HEK293 (cell line): ENCODE measurements around the gene LRP1B.

ENCODE experiments used
- CTCF ChIA-PET: fragments of 350-600 bp; formaldehyde crosslinking; extraction: SDS; loops from one replicate; lab custom pipeline; 2021; ENCODE audit warnings: antibody characterized with exemption; lab: Yijun Ruan, JAX
- POLR2A ChIA-PET: fragments of 300-600 bp; formaldehyde crosslinking; extraction: SDS; loops from one replicate; lab custom pipeline; 2020; ENCODE audit warnings: antibody characterized with exemption, inconsistent platforms; lab: Yijun Ruan, JAX
- H3K27ac ChIP-seq: fragments of 200-500 bp; sonication (Bioruptor generic); 2 replicates; pipeline ENCODE4 v1.5.1; 2014; ENCODE audit warnings: low read depth, low read length, control low read depth, inconsistent platforms; ENCODE audit errors: extremely low read depth
- H3K36me3 ChIP-seq, 2 experiments: fragments of 200-500 bp in 1 of 2; sonication (Bioruptor generic) in 1 of 2; 1 replicate in 1 of 2; 2 replicates in 1 of 2; pipeline ENCODE4 v1.5.1; 2014 to 2017; ENCODE audit warnings: inconsistent platforms in 2 of 2, low read length in 2 of 2; ENCODE audit not compliant: control insufficient read depth in 2 of 2, insufficient read depth in 1 of 2
- H3K4me1 ChIP-seq: fragments of 200-500 bp; sonication (Bioruptor generic); 2 replicates; pipeline ENCODE4 v1.5.1; 2014; ENCODE audit warnings: mild to moderate bottlenecking, low read length, inconsistent platforms; ENCODE audit not compliant: control insufficient read depth, insufficient read depth
- H3K4me3 ChIP-seq: 2 replicates; pipeline ENCODE4 v1.5.1; 2011; ENCODE audit warnings: low read depth, mild to moderate bottlenecking, control low read depth, low read length, moderate library complexity
- H3K9me3 ChIP-seq: fragments of 200-500 bp; sonication (Bioruptor generic); 2 replicates; pipeline ENCODE4 v1.5.1; 2014; ENCODE audit warnings: low read depth, low read length, inconsistent platforms; ENCODE audit not compliant: control insufficient read depth, insufficient read depth
- AEBP2 ChIP-seq: fragments of 450-650 bp; formaldehyde crosslinking; IDR thresholded peaks from 2 replicates; pipeline ENCODE4 v1.5.1; 2016; ENCODE audit warnings: missing biosample characterization, missing genetic modification characterization, borderline replicate concordance
- GLIS1 ChIP-seq: fragments of 450-650 bp; formaldehyde crosslinking; IDR thresholded peaks from 2 replicates; pipeline ENCODE4 v1.5.1; 2016; ENCODE audit warnings: missing biosample characterization, missing genetic modification characterization
- HOXD13 ChIP-seq: sonication (generic); formaldehyde crosslinking; IDR thresholded peaks from 2 replicates; pipeline ENCODE4 v1.8.0; 2022; ENCODE audit warnings: missing genetic modification reagents, borderline replicate concordance
- PRDM1 ChIP-seq: fragments of 450-650 bp; formaldehyde crosslinking; IDR thresholded peaks from 2 replicates; pipeline ENCODE4; 2016; ENCODE audit warnings: missing biosample characterization, missing genetic modification characterization
- PRDM4 ChIP-seq: fragments of 450-650 bp; formaldehyde crosslinking; IDR thresholded peaks from 2 replicates; pipeline ENCODE4 v1.5.1; 2017; ENCODE audit warnings: missing biosample characterization, missing genetic modification characterization
- SCRT2 ChIP-seq: fragments of 450-650 bp; formaldehyde crosslinking; IDR thresholded peaks from 2 replicates; pipeline ENCODE4 v1.5.1; 2016; ENCODE audit warnings: missing biosample characterization, missing genetic modification characterization
- SP2 ChIP-seq: fragments of 450-650 bp; formaldehyde crosslinking; IDR thresholded peaks from 2 replicates; pipeline ENCODE4 v1.5.1; 2016; ENCODE audit warnings: missing biosample characterization, missing genetic modification characterization
- ZBTB21 ChIP-seq: fragments of 450-650 bp; formaldehyde crosslinking; IDR thresholded peaks from 2 replicates; pipeline ENCODE4 v1.5.1; 2017; ENCODE audit warnings: missing biosample characterization, missing genetic modification characterization
- ZBTB26 ChIP-seq: fragments of 450-650 bp; formaldehyde crosslinking; optimal IDR thresholded peaks from 2 replicates; pipeline ENCODE3; 2016; ENCODE audit warnings: missing biosample characterization, mild to moderate bottlenecking, missing genetic modification characterization
- ZBTB48 ChIP-seq: fragments of 450-650 bp; formaldehyde crosslinking; IDR thresholded peaks from 2 replicates; pipeline ENCODE4 v1.5.1; 2016; ENCODE audit warnings: missing biosample characterization, missing genetic modification characterization
- ZFP41 ChIP-seq: fragments of 450-650 bp; formaldehyde crosslinking; IDR thresholded peaks from 2 replicates; pipeline ENCODE4 v1.5.1; 2016; ENCODE audit warnings: missing biosample characterization, missing genetic modification characterization, borderline replicate concordance
- ZNF132 ChIP-seq: fragments of 450-650 bp; formaldehyde crosslinking; IDR thresholded peaks from 2 replicates; pipeline ENCODE4 v1.5.1; 2017; ENCODE audit warnings: missing biosample characterization, missing genetic modification characterization, borderline replicate concordance
- ZNF146 ChIP-seq: fragments of 450-650 bp; formaldehyde crosslinking; IDR thresholded peaks from 2 replicates; pipeline ENCODE4 v1.5.1; 2016; ENCODE audit warnings: missing biosample characterization, missing genetic modification characterization
- ZNF214 ChIP-seq: fragments of 450-650 bp; formaldehyde crosslinking; IDR thresholded peaks from 2 replicates; pipeline ENCODE4 v1.5.1; 2017; ENCODE audit warnings: missing biosample characterization, mild to moderate bottlenecking, missing genetic modification characterization, borderline replicate concordance
- ZNF23 ChIP-seq: fragments of 450-650 bp; formaldehyde crosslinking; IDR thresholded peaks from 2 replicates; pipeline ENCODE4 v1.5.1; 2016; ENCODE audit warnings: missing biosample characterization, missing genetic modification characterization, borderline replicate concordance
- ZNF280C ChIP-seq: fragments of 450-650 bp; formaldehyde crosslinking; IDR thresholded peaks from 2 replicates; pipeline ENCODE4 v1.5.1; 2016; ENCODE audit warnings: missing biosample characterization, missing genetic modification characterization
- ZNF350 ChIP-seq: fragments of 450-650 bp; formaldehyde crosslinking; IDR thresholded peaks from 2 replicates; pipeline ENCODE4 v1.5.0; 2017; ENCODE audit warnings: missing biosample characterization, mild to moderate bottlenecking, missing genetic modification characterization
- ZNF664 ChIP-seq: fragments of 450-650 bp; formaldehyde crosslinking; IDR thresholded peaks from 2 replicates; pipeline ENCODE4 v1.5.1; 2016; ENCODE audit warnings: missing biosample characterization, missing genetic modification characterization
- ZNF776 ChIP-seq: fragments of 450-650 bp; formaldehyde crosslinking; IDR thresholded peaks from 2 replicates; pipeline ENCODE4 v1.5.0; 2017; ENCODE audit warnings: missing biosample characterization, missing genetic modification characterization, borderline replicate concordance
- ZSCAN16 ChIP-seq: fragments of 450-650 bp; formaldehyde crosslinking; IDR thresholded peaks from 2 replicates; pipeline ENCODE4 v1.5.1; 2016; ENCODE audit warnings: missing biosample characterization, missing genetic modification characterization
- TF ChIP-seq, protein P1 (sequence below): fragments of 450-650 bp; IDR thresholded peaks from 2 replicates; pipeline ENCODE4 v1.5.1; 2018; ENCODE audit warnings: missing biosample characterization, mild to moderate bottlenecking, missing genetic modification characterization
- TF ChIP-seq, protein P2 (sequence below): fragments of 450-650 bp; formaldehyde crosslinking; IDR thresholded peaks from 2 replicates; pipeline ENCODE4 v1.5.1; 2016; ENCODE audit warnings: missing biosample characterization, missing genetic modification characterization

Gene LRP1B

DNA sequence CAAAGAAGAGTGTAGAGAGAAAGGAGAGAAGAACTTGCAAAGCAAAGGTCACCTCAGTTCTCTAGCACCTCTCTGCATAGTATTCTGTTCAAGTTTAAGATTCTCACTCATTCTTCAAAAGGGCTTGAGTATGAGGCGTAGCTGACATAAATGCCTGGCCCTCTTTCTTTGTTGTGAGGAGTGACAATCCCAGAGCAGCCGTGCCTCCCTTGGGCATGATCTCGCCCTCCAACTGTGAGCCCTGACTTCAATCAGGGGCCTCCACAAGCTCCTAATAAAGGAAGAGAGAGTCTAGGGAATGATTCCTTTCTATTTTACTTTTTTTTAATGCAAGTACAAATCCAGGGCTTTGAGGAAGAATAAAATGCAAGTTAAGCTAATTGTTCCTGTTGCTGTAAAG, 402.7 kb downstream of the LRP1B start:
- Histone ChIP-seq H3K4me1 (no peaks in the 10 kb centered on the region), H3K27ac (no peak overlapping the region), H3K36me3 (no peaks in the 10 kb centered on the region), H3K4me3 (no peak overlapping the region), H3K9me3 (no peaks in the 10 kb centered on the region)
- POLR2A ChIA-PET = no interaction called here
- CTCF ChIA-PET = no interaction called here
- no peak for TF ChIP-seq GLIS1 (tag by site-specific recombination)
- no peak for TF ChIP-seq ZNF214 (tag by site-specific recombination)
- TF ChIP-seq ZBTB48 (tag by site-specific recombination) = no peak
- no peak for TF ChIP-seq ZFP41
- no peak for TF ChIP-seq ZNF776 (tag by site-specific recombination)
- TF ChIP-seq ZNF23 (tag by site-specific recombination) = no peak
- no peak for TF ChIP-seq ZNF350 (tag by site-specific recombination)

DNA sequence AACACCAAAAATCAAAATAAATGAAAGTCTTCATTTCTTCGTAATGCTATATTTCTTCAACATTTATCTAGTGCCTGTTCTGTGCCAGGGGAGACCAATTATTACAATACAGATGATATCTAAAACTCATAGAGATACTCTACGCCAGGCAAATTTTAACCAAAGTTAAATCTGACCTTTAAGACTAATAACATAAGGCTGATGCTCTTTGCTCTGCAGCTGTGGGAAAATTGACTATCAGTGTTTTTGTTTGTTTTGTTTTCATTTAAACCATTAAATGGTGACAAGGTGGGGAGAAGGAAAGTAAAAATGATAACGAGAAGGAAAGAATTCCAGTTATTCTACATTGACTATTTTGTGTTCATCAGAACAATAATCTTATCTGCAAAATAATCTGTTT, 406.4 kb downstream of the LRP1B start:
- POLR2A ChIA-PET = no interaction called here
- CTCF ChIA-PET = no interaction called here
- Histone ChIP-seq H3K9me3 (no peaks in the 10 kb centered on the region), H3K36me3 (no peaks in the 10 kb centered on the region), H3K4me3 (no peak overlapping the region), H3K4me1 (no peaks in the 10 kb centered on the region), H3K27ac (no peak overlapping the region)
- no peak for TF ChIP-seq ZBTB26 (tag by site-specific recombination)
- no peak for TF ChIP-seq ZNF146 (tag by site-specific recombination)
- TF ChIP-seq ZNF664 (tag by site-specific recombination) = no peak
- no peak for TF ChIP-seq ZNF132 (tag by site-specific recombination)
- TF ChIP-seq ZBTB21 (tag by site-specific recombination) = no peak
- TF ChIP-seq AEBP2 (tag by site-specific recombination) = no peak
- TF ChIP-seq SP2 (tag by site-specific recombination) = no peak
- TF ChIP-seq ZSCAN16 (tag by site-specific recombination) = no peak
- TF ChIP-seq, protein P1, sequence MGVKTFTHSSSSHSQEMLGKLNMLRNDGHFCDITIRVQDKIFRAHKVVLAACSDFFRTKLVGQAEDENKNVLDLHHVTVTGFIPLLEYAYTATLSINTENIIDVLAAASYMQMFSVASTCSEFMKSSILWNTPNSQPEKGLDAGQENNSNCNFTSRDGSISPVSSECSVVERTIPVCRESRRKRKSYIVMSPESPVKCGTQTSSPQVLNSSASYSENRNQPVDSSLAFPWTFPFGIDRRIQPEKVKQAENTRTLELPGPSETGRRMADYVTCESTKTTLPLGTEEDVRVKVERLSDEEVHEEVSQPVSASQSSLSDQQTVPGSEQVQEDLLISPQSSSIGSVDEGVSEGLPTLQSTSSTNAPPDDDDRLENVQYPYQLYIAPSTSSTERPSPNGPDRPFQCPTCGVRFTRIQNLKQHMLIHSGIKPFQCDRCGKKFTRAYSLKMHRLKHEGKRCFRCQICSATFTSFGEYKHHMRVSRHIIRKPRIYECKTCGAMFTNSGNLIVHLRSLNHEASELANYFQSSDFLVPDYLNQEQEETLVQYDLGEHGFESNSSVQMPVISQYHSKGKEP (tag by site-specific recombination) = no peak
- no peak for TF ChIP-seq PRDM1
- no peak for TF ChIP-seq ZNF280C (tag by site-specific recombination)
- TF ChIP-seq, protein P2, sequence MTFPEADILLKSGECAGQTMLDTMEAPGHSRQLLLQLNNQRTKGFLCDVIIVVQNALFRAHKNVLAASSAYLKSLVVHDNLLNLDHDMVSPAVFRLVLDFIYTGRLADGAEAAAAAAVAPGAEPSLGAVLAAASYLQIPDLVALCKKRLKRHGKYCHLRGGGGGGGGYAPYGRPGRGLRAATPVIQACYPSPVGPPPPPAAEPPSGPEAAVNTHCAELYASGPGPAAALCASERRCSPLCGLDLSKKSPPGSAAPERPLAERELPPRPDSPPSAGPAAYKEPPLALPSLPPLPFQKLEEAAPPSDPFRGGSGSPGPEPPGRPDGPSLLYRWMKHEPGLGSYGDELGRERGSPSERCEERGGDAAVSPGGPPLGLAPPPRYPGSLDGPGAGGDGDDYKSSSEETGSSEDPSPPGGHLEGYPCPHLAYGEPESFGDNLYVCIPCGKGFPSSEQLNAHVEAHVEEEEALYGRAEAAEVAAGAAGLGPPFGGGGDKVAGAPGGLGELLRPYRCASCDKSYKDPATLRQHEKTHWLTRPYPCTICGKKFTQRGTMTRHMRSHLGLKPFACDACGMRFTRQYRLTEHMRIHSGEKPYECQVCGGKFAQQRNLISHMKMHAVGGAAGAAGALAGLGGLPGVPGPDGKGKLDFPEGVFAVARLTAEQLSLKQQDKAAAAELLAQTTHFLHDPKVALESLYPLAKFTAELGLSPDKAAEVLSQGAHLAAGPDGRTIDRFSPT (tag by site-specific recombination) = no peak
- no peak for TF ChIP-seq SCRT2
- TF ChIP-seq PRDM4 (tag by site-specific recombination) = no peak
- no peak for TF ChIP-seq HOXD13 (CRISPR knock-in tag)
